H1 (cell line): ENCODE data around the gene TEX44. TPM values are rescaled to one million over a fixed set of nuclear protein-coding genes. Genes with fewer than 3 reads are reported as not detected.

ENCODE experiments used
- CTCF ChIA-PET: fragments of 300-600 bp; sonication (Branson Sonifier 250); formaldehyde crosslinking; loops from one replicate; lab custom pipeline; 2021; ENCODE audit not compliant: partially characterized antibody; lab: Charles Lee
- POLR2A ChIA-PET: fragments of 300-600 bp; sonication (Branson Sonifier 250); formaldehyde crosslinking; loops from one replicate; lab custom pipeline; 2021; ENCODE audit warnings: inconsistent platforms; ENCODE audit not compliant: partially characterized antibody; lab: Charles Lee
- DNase-seq, 2 experiments: peaks; one replicate each; pipeline versions ENCODE4 v3.0.0 to v3.0.0-alpha.2; 2010 to 2022; ENCODE audit warnings: low spot score in 2 of 2, low read depth in 1 of 2, mixed read lengths in 1 of 2
- FAIRE-seq: peaks from 2 replicates; lab custom pipeline; 2011; peaks lifted over from hg19 to GRCh38; lab: Jason Lieb, UNC
- H2AFZ ChIP-seq: 2 replicates; pipeline ENCODE4 v1.8.1; 2012; ENCODE audit warnings: low read length, inconsistent platforms
- H2AK5ac ChIP-seq: 2 replicates; pipeline ENCODE4 v1.6.1; 2013; ENCODE audit warnings: low read depth, low read length
- H2BK120ac ChIP-seq: replicated peaks from 2 replicates; pipeline ENCODE3; 2013; ENCODE audit warnings: low read depth, low read length, inconsistent platforms
- H2BK12ac ChIP-seq: 2 replicates; pipeline ENCODE4 v1.6.1; 2013; ENCODE audit warnings: low read depth, low read length
- H2BK15ac ChIP-seq: 2 replicates; pipeline ENCODE4 v1.6.1; 2013; ENCODE audit warnings: low read length
- H2BK20ac ChIP-seq: 2 replicates; pipeline ENCODE4 v1.6.1; 2013; ENCODE audit warnings: low read length
- H2BK5ac ChIP-seq: 2 replicates; pipeline ENCODE4 v1.6.1; 2013; ENCODE audit warnings: low read depth, low read length
- H3K14ac ChIP-seq: 2 replicates; pipeline ENCODE4 v1.6.1; 2013; ENCODE audit warnings: inconsistent platforms; ENCODE audit not compliant: insufficient read length
- H3K18ac ChIP-seq: 2 replicates; pipeline ENCODE4 v1.6.1; 2013; ENCODE audit warnings: low read length; ENCODE audit errors: extremely low read depth
- H3K23ac ChIP-seq: 2 replicates; pipeline ENCODE4 v1.6.1; 2013; ENCODE audit warnings: inconsistent platforms; ENCODE audit not compliant: insufficient read length
- H3K23me2 ChIP-seq: 2 replicates; pipeline ENCODE4 v1.6.1; 2013; ENCODE audit warnings: low read depth, low read length
- H3K27ac ChIP-seq: 2 replicates; pipeline ENCODE4 v1.6.1; 2011; ENCODE audit warnings: low read depth, low read length, inconsistent platforms
- H3K27me3 ChIP-seq, 4 experiments: replicated peaks in 1 of 4; 1 replicate in 1 of 4; 2 replicates in 3 of 4; pipeline versions ENCODE4 v1.6.1 to v1.8.1; 2011 to 2013; ENCODE audit warnings: low read length in 3 of 4, mild to moderate bottlenecking in 3 of 4, inconsistent platforms in 2 of 4, mixed read lengths in 2 of 4, moderate library complexity in 1 of 4; ENCODE audit not compliant: control insufficient read depth in 3 of 4, insufficient read depth in 3 of 4; ENCODE audit errors: extremely low read depth in 1 of 4
- H3K36me3 ChIP-seq, 4 experiments: 2 replicates each; pipeline versions ENCODE4 v1.6.1 to v1.8.1; 2011 to 2013; ENCODE audit warnings: mild to moderate bottlenecking in 4 of 4, low read length in 3 of 4, moderate library complexity in 2 of 4, control low read depth in 1 of 4, inconsistent platforms in 1 of 4; ENCODE audit not compliant: insufficient read depth in 4 of 4, control insufficient read depth in 2 of 4
- H3K4ac ChIP-seq: replicated peaks from 2 replicates; pipeline ENCODE3; 2013; ENCODE audit warnings: low read length, low read depth, mixed read lengths, inconsistent platforms; ENCODE audit not compliant: insufficient read length
- H3K4me1 ChIP-seq, 4 experiments: replicated peaks in 1 of 4; 1 replicate in 1 of 4; 2 replicates in 3 of 4; pipeline versions ENCODE4 v1.6.1 to v1.8.1; 2011 to 2013; ENCODE audit warnings: low read length in 3 of 4, inconsistent platforms in 2 of 4, mixed read lengths in 1 of 4; ENCODE audit not compliant: insufficient read depth in 4 of 4, control insufficient read depth in 3 of 4
- H3K4me2 ChIP-seq, 2 experiments: 2 replicates each; pipeline versions ENCODE4 v1.6.1 to v1.8.1; 2011 to 2013; ENCODE audit warnings: low read depth in 2 of 2, low read length in 2 of 2, control low read depth in 1 of 2, inconsistent platforms in 1 of 2, mild to moderate bottlenecking in 1 of 2; ENCODE audit not compliant: insufficient read depth in 1 of 2
- H3K4me3 ChIP-seq, 4 experiments: fragments of 200-600, 300-600 bp in 1 of 4; sonication (generic), shearing (Covaris generic), sonication (Bioruptor Twin) in 1 of 4; 2 replicates each; pipeline versions ENCODE4 v1.5.1 to v1.8.1; 2011 to 2016; ENCODE audit warnings: low read length in 4 of 4, low read depth in 3 of 4, control low read depth in 2 of 4, inconsistent platforms in 2 of 4, mild to moderate bottlenecking in 2 of 4, mixed read lengths in 1 of 4, moderate library complexity in 1 of 4; ENCODE audit not compliant: insufficient read depth in 2 of 4; ENCODE audit errors: extremely low read depth in 1 of 4
- H3K56ac ChIP-seq: replicated peaks from 2 replicates; pipeline ENCODE3; 2013; ENCODE audit warnings: low read depth, mild to moderate bottlenecking, mixed read lengths, low read length, inconsistent platforms; ENCODE audit not compliant: insufficient read length
- H3K79me1 ChIP-seq: 2 replicates; pipeline ENCODE4 v1.6.1; 2013; ENCODE audit warnings: low read depth, low read length, control low read depth
- H3K79me2 ChIP-seq, 2 experiments: 2 replicates each; pipeline versions ENCODE4 v1.6.1 to v1.8.1; 2012 to 2013; ENCODE audit warnings: low read length in 2 of 2, mild to moderate bottlenecking in 2 of 2, inconsistent platforms in 1 of 2; ENCODE audit not compliant: insufficient read depth in 2 of 2, control insufficient read depth in 1 of 2
- H3K9ac ChIP-seq, 4 experiments: replicated peaks in 1 of 4; 1 replicate in 1 of 4; 2 replicates in 3 of 4; pipeline versions ENCODE4 v1.6.1 to v1.8.1; 2011 to 2013; ENCODE audit warnings: low read depth in 3 of 4, low read length in 3 of 4, control low read depth in 2 of 4, mild to moderate bottlenecking in 2 of 4, moderate library complexity in 2 of 4, inconsistent platforms in 1 of 4; ENCODE audit errors: extremely low read depth in 1 of 4
- H3K9me3 ChIP-seq, 2 experiments: 2 replicates each; pipeline versions ENCODE4 v1.6.1 to v1.8.1; 2012 to 2013; ENCODE audit warnings: mild to moderate bottlenecking in 2 of 2, moderate library complexity in 2 of 2, control low read depth in 1 of 2, inconsistent platforms in 1 of 2, low read depth in 1 of 2, low read length in 1 of 2, mixed read lengths in 1 of 2; ENCODE audit not compliant: insufficient read depth in 2 of 2
- H4K20me1 ChIP-seq, 2 experiments: replicated peaks in 1 of 2; 2 replicates each; pipeline versions ENCODE3 to v1.8.1; 2011 to 2013; ENCODE audit warnings: inconsistent platforms in 2 of 2, low read length in 2 of 2, mild to moderate bottlenecking in 1 of 2; ENCODE audit not compliant: insufficient read depth in 2 of 2, control insufficient read depth in 1 of 2
- H4K5ac ChIP-seq: 2 replicates; pipeline ENCODE4 v1.6.1; 2013; ENCODE audit warnings: low read length, low read depth, mixed read lengths, inconsistent platforms; ENCODE audit not compliant: insufficient read length
- H4K8ac ChIP-seq: 2 replicates; pipeline ENCODE4 v1.8.0; 2013; ENCODE audit warnings: mild to moderate bottlenecking, moderate library complexity, low read length, inconsistent platforms; ENCODE audit not compliant: insufficient read depth; ENCODE audit errors: extremely low read depth
- H4K91ac ChIP-seq: replicated peaks from 2 replicates; pipeline ENCODE3; 2013; ENCODE audit warnings: low read length, mixed read lengths, inconsistent platforms; ENCODE audit not compliant: insufficient read length
- ASH2L ChIP-seq: fragments of 200-600, 300-600 bp; sonication (generic); IDR thresholded peaks from one replicate; pipeline ENCODE4 v1.7.1; 2017; ENCODE audit warnings: low read length
- ATF3 ChIP-seq: IDR thresholded peaks from 2 replicates; pipeline ENCODE4 v1.6.1; 2011; ENCODE audit warnings: low read depth, mild to moderate bottlenecking, low read length; ENCODE audit not compliant: insufficient read depth
- E2F6 ChIP-seq: IDR thresholded peaks from 2 replicates; pipeline ENCODE4 v1.6.1; 2012; ENCODE audit warnings: inconsistent platforms
- HDAC6 ChIP-seq: IDR thresholded peaks from one replicate; pipeline ENCODE4 v1.7.1; 2012; ENCODE audit warnings: low read depth, mild to moderate bottlenecking, inconsistent platforms, low read length, moderate library complexity
- MAX ChIP-seq: IDR thresholded peaks from 2 replicates; pipeline ENCODE4 v1.6.1; 2012; ENCODE audit warnings: inconsistent platforms
- POLR2A ChIP-seq, 2 experiments: IDR thresholded peaks; 1 replicate in 1 of 2; 2 replicates in 1 of 2; pipeline ENCODE4 v1.6.1; 2011; ENCODE audit warnings: low read depth in 2 of 2, low read length in 2 of 2, mild to moderate bottlenecking in 2 of 2; ENCODE audit errors: control extremely low read depth in 1 of 2
- RBBP5 ChIP-seq: IDR thresholded peaks from 2 replicates; pipeline ENCODE4 v1.7.1; 2012; ENCODE audit warnings: low read depth, mild to moderate bottlenecking, inconsistent platforms, low read length, moderate library complexity, borderline replicate concordance
- RNF2 ChIP-seq: fragments of 200-900, 300-1000 bp; sonication (generic); IDR thresholded peaks from 2 replicates; pipeline ENCODE4 v1.7.1; 2016; ENCODE audit warnings: borderline replicate concordance, low read depth, mild to moderate bottlenecking, antibody characterized with exemption, low read length; ENCODE audit not compliant: poor library complexity, severe bottlenecking; ENCODE audit errors: missing control alignments
- SP1 ChIP-seq: IDR thresholded peaks from 2 replicates; pipeline ENCODE4 v1.6.1; 2011; ENCODE audit warnings: low read depth, low read length
- TBP ChIP-seq: IDR thresholded peaks from 2 replicates; pipeline ENCODE4 v1.6.1; 2011; ENCODE audit warnings: low read depth, low read length, improper control_type of control experiment
- WGBS, 2 experiments: shearing (Covaris generic) in 1 of 2; methylation state at CpG; one replicate each; pipeline versions ENCODE4 v1.1.6 to v1.1.7; 2013 to 2015; ENCODE audit warnings: low lambda C conversion rate in 2 of 2, mixed read lengths in 2 of 2, inconsistent platforms in 1 of 2, low coverage in 1 of 2, missing lambda C conversion rate in 1 of 2; ENCODE audit not compliant: insufficient replicate concordance in 2 of 2, insufficient coverage in 1 of 2, insufficient read length in 1 of 2; ENCODE audit errors: extremely low coverage in 1 of 2, missing lambda C conversion rate in 1 of 2; 5-methylcytosine and 5-hydroxymethylcytosine counted together
- polyA plus RNA-seq, 7 experiments: library from polyadenylated mRNA; depleted of rRNA in 3 of 7; stranded (reverse) in 5 of 7; unstranded in 2 of 7; fragments of >200 nt in 5 of 7; fragments of 200-250 nt in 2 of 7; gene quantifications; 1 replicate in 5 of 7; 2 replicates in 1 of 7; 4 replicates in 1 of 7; pipeline versions ENCODE4 v1.2.1 to v1.2.3, GENCODE V29; 2011 to 2013; ENCODE audit warnings: missing spikeins in 2 of 7, mixed read lengths in 2 of 7
- total RNA-seq: library from RNA; stranded (reverse); fragmentation: NEBNext Ultra II Directional; extraction: Animal tissue kit (Norgen Biotek cat#: 25700); gene quantifications from 2 replicates; pipeline ENCODE4 v1.2.1, GENCODE V29; 2021

TEX44 gene
- total and polyA plus RNA-seq, 2 of the 8 experiments (the other 6 are each of a cell fraction or from before 2014, with no cell fraction given): not detected

GRCh38 chr2:231604101-231604684 lies 11.5 kb downstream of the TEX44 start:
- Histone ChIP-seq H2BK5ac (peak overlapping the region; percentile 75; the same call in 1 of the 2 replicates), H4K91ac (peak overlapping the region; percentile 83), H3K56ac (peak overlapping the region; percentile 9), H2AFZ (no peak overlapping the region), H2BK120ac (no peak overlapping the region), H2BK12ac (peak overlapping the region; percentile 68; the same call in 1 of the 2 replicates), H3K36me3 (no peaks in the 10 kb centered on the region), H3K27ac (peak overlapping the region; percentile 94), H3K79me2 (no peaks in the 10 kb centered on the region), H3K4ac (peak overlapping the region; percentile 46), H2BK20ac (no peak overlapping the region), H3K4me3 (peak overlapping the region; percentile 7 to 56 (median 28); a peak in 7 of 8 replicates), H4K8ac (peak overlapping the region; percentile 95), H3K9ac (peak overlapping the region; percentile 49 to 92 (median 88); a peak in 6 of 7 replicates), H4K5ac (peak overlapping the region; percentile 84), H4K20me1 (no peaks in the 10 kb centered on the region), H3K23me2 (peaks cover 5% of the 10 kb centered on the region; the same call in 1 of the 2 replicates), H3K4me2 (peak overlapping the region; percentile 51 to 73), H2BK15ac (no peak overlapping the region), H3K79me1 (no peaks in the 10 kb centered on the region), H3K14ac (no peak overlapping the region), H3K4me1 (peaks cover 6 to 29% (median 21%) of the 10 kb centered on the region in 4 experiments), H2AK5ac (peak overlapping the region; percentile 89; the same call in 1 of the 2 replicates), H3K18ac (peak overlapping the region; percentile 95), H3K27me3 (no peaks in the 10 kb centered on the region), H3K9me3 (no peaks in the 10 kb centered on the region), H3K23ac (no peak overlapping the region)
- CTCF ChIA-PET: interaction anchor here (0.9 to 12.6 kb wide), 5 partner anchors 10 to 89 kb away, joined by 3 to 513 read pairs (median 5); no protein-coding TSS in a partner anchor
- WGBS, 2 experiments: 14% methylated on average over 27 of the region's 40 CpGs; no CpG with 5 or more reads in 1 of the 2 experiments
- POLR2A ChIA-PET: interaction anchor here (0.6 to 16.4 kb wide), 22 partner anchors 9 to 121 kb away, joined by 3 to 223 read pairs (median 4); partner anchors contain the start of gene PTMA
- DNase-seq: peak in 1 of 2 experiments; percentile 81
- no peak for FAIRE-seq
- TF ChIP-seq RNF2 (no peak), POLR2A (IDR thresholded peaks at IDR 0.05; ENCODE audit: control extremely low read depth in 1 of 2, low read depth in 2 of 2, low read length in 2 of 2) (peak in 1 of 2 experiments; percentile 74; a peak in 2 of 3 replicates), ATF3 (no peak), SP1 (0 out of 2 replicates have a peak, but pooled peaks have one; percentile 37), TBP (0 out of 2 replicates have a peak, but pooled peaks have one; percentile 47), RBBP5 (0 out of 2 replicates have a peak, but pooled peaks have one; percentile 82), E2F6 (peak; percentile 61; the same call in 1 of the 2 replicates), HDAC6 (no peak), ASH2L (peak; percentile 78), MAX (peak; percentile 77)
